HAP-1 (cell line): ENCODE measurements around the gene OR5K2.

Source experiments
- DNase-seq, 2 experiments: peaks; one replicate each; pipeline ENCODE4 v3.0.0-alpha.2; 2016 to 2020; ENCODE audit warnings: low spot score in 2 of 2
- H3K27me3 ChIP-seq: fragments of 250-450 bp; sonication (Bioruptor Pico); 2 replicates; pipeline ENCODE4 v1.5.1; 2020; ENCODE audit warnings: low read depth, mild to moderate bottlenecking, moderate library complexity
- H3K36me3 ChIP-seq: fragments of 250-450 bp; sonication (Bioruptor Pico); replicated peaks from 2 replicates; pipeline ENCODE4 v1.5.1; 2020; ENCODE audit warnings: mild to moderate bottlenecking
- H3K4me1 ChIP-seq: fragments of 250-450 bp; sonication (Bioruptor Pico); 2 replicates; pipeline ENCODE4 v1.5.1; 2020; ENCODE audit warnings: mild to moderate bottlenecking
- H3K4me3 ChIP-seq: fragments of 250-450 bp; sonication (Bioruptor Pico); 2 replicates; pipeline ENCODE4 v1.5.1; 2020; ENCODE audit warnings: mild to moderate bottlenecking, moderate library complexity
- H3K9me3 ChIP-seq: fragments of 250-450 bp; sonication (Bioruptor Pico); 2 replicates; pipeline ENCODE4 v1.5.1; 2020; ENCODE audit warnings: mild to moderate bottlenecking, moderate library complexity
- in situ Hi-C: fragments of 300-500 bp; cut with MboI; formaldehyde crosslinking; loops from 3 replicates; pipeline ENCODE4 v1.14.3; 2020; ENCODE audit warnings: low sequenced_read_pairs, inconsistent platforms, mixed read lengths

The OR5K2 gene

GRCh38 chr3:98531622-98532274, 34.3 kb downstream of the OR5K2 start, which contains the start of gene GPR15:
Gene GPR15, plus strand, starts transcription at chr3:98531978. Its CDS starts 56 bp downstream, at chr3:98532034.
- Histone ChIP-seq H3K9me3 (no peaks in the 10 kb centered on the region), H3K4me1 (no peaks in the 10 kb centered on the region), H3K36me3 (no peaks in the 10 kb centered on the region), H3K4me3 (no peak within 1 kb of the TSS), H3K27me3 (peaks cover 6% of the 10 kb centered on the region)
- no peak for DNase-seq
- in situ Hi-C loops: no loop called here

GRCh38 chr3:98532275-98532637, 34.8 kb downstream of the OR5K2 start:
- H3K27me3 ChIP-seq: peaks cover 6% of the 10 kb centered on the region
- no peaks in the 10 kb centered on the region for H3K9me3 ChIP-seq
- in situ Hi-C loops: no loop called here
- H3K4me1 ChIP-seq: no peaks in the 10 kb centered on the region
- DNase-seq: no peak
- no peaks in the 10 kb centered on the region for H3K36me3 ChIP-seq
- no peak overlapping the region for H3K4me3 ChIP-seq

- Histone ChIP-seq H3K9me3 (no peaks in the 10 kb centered on the region), H3K4me3 (no peak overlapping the region), H3K27me3 (peaks cover 6% of the 10 kb centered on the region), H3K4me1 (no peaks in the 10 kb centered on the region), H3K36me3 (no peaks in the 10 kb centered on the region)
- in situ Hi-C loops: no loop called here
- DNase-seq: no peak
These were observed 35.5 kb downstream of the OR5K2 start for GRCh38 chr3:98532709-98533571.

GRCh38 chr3:98534168-98534567, 36.7 kb downstream of the OR5K2 start:
- Histone ChIP-seq H3K36me3 (no peaks in the 10 kb centered on the region), H3K9me3 (no peaks in the 10 kb centered on the region), H3K27me3 (peaks cover 6% of the 10 kb centered on the region), H3K4me1 (no peaks in the 10 kb centered on the region), H3K4me3 (no peak overlapping the region)
- in situ Hi-C loops: no loop called here
- no peak for DNase-seq

- Histone ChIP-seq H3K4me1 (no peaks in the 10 kb centered on the region), H3K27me3 (peaks cover 6% of the 10 kb centered on the region), H3K4me3 (no peak overlapping the region), H3K36me3 (no peaks in the 10 kb centered on the region), H3K9me3 (no peaks in the 10 kb centered on the region)
- no peak for DNase-seq
- in situ Hi-C loops: no loop called here
These were observed 37.3 kb downstream of the OR5K2 start for GRCh38 chr3:98534734-98535133.

- Histone ChIP-seq H3K27me3 (0 out of 2 replicates have a peak, but pooled peaks cover 3% of the 10 kb centered on the region), H3K4me3 (no peak overlapping the region), H3K4me1 (no peaks in the 10 kb centered on the region), H3K9me3 (no peaks in the 10 kb centered on the region), H3K36me3 (no peaks in the 10 kb centered on the region)
- no peak for DNase-seq
- in situ Hi-C loops: no loop called here
These were observed 39.1 kb downstream of the OR5K2 start for GRCh38 chr3:98536456-98537017.

GRCh38 chr3:98540346-98540745, 42.9 kb downstream of the OR5K2 start:
- no peaks in the 10 kb centered on the region for H3K4me1 ChIP-seq
- H3K36me3 ChIP-seq: no peaks in the 10 kb centered on the region
- H3K4me3 ChIP-seq: no peak overlapping the region
- in situ Hi-C loops: no loop called here
- no peaks in the 10 kb centered on the region for H3K9me3 ChIP-seq
- peaks cover 3% of the 10 kb centered on the region; the same call in 1 of the 2 replicates for H3K27me3 ChIP-seq
- DNase-seq: no peak

GRCh38 chr3:98541695-98542094, 44.2 kb downstream of the OR5K2 start:
- in situ Hi-C loops: no loop called here
- Histone ChIP-seq H3K4me3 (no peak overlapping the region), H3K9me3 (no peaks in the 10 kb centered on the region), H3K27me3 (peaks cover 3% of the 10 kb centered on the region; the same call in 1 of the 2 replicates), H3K4me1 (no peaks in the 10 kb centered on the region), H3K36me3 (no peaks in the 10 kb centered on the region)
- DNase-seq: no peak

- H3K9me3 ChIP-seq: no peaks in the 10 kb centered on the region
- no peaks in the 10 kb centered on the region for H3K36me3 ChIP-seq
- H3K4me1 ChIP-seq: no peaks in the 10 kb centered on the region
- no peak for DNase-seq
- in situ Hi-C loops: no loop called here
- H3K4me3 ChIP-seq: no peak overlapping the region
- peaks cover 3% of the 10 kb centered on the region; the same call in 1 of the 2 replicates for H3K27me3 ChIP-seq
These were observed 45.1 kb downstream of the OR5K2 start for GRCh38 chr3:98542623-98543022.

- in situ Hi-C loops: no loop called here
These were observed 48.5 kb downstream of the OR5K2 start for GRCh38 chr3:98545940-98546339.

More at GRCh38 chr3:98545940-98546339, 48.5 kb downstream of the OR5K2 start:
- no peak overlapping the region for H3K4me3 ChIP-seq
- H3K9me3 ChIP-seq: no peaks in the 10 kb centered on the region
- H3K36me3 ChIP-seq: no peaks in the 10 kb centered on the region
- no peak for DNase-seq
- H3K4me1 ChIP-seq: no peaks in the 10 kb centered on the region
- H3K27me3 ChIP-seq: peaks cover 3% of the 10 kb centered on the region; the same call in 1 of the 2 replicates
